H1 (cell line): ENCODE data around the gene OR11A1. TPM values are rescaled to one million over a fixed set of nuclear protein-coding genes. Genes with fewer than 3 reads are reported as not detected.
A peak's percentile ranks its signal among the peaks of the same experiment; 100 is the strongest.

ENCODE experiments used
- CTCF ChIA-PET: fragments of 300-600 bp; sonication (Branson Sonifier 250); formaldehyde crosslinking; loops from one replicate; lab custom pipeline; 2021; ENCODE audit not compliant: partially characterized antibody; lab: Charles Lee
- POLR2A ChIA-PET: fragments of 300-600 bp; sonication (Branson Sonifier 250); formaldehyde crosslinking; loops from one replicate; lab custom pipeline; 2021; ENCODE audit warnings: inconsistent platforms; ENCODE audit not compliant: partially characterized antibody; lab: Charles Lee
- DNase-seq, 2 experiments: peaks; one replicate each; pipeline versions ENCODE4 v3.0.0 to v3.0.0-alpha.2; 2010 to 2022; ENCODE audit warnings: low spot score in 2 of 2, low read depth in 1 of 2, mixed read lengths in 1 of 2
- FAIRE-seq: peaks from 2 replicates; lab custom pipeline; 2011; peaks lifted over from hg19 to GRCh38; lab: Jason Lieb, UNC
- H2AFZ ChIP-seq: 2 replicates; pipeline ENCODE4 v1.8.1; 2012; ENCODE audit warnings: low read length, inconsistent platforms
- H2AK5ac ChIP-seq: 2 replicates; pipeline ENCODE4 v1.6.1; 2013; ENCODE audit warnings: low read depth, low read length
- H2BK120ac ChIP-seq: replicated peaks from 2 replicates; pipeline ENCODE3; 2013; ENCODE audit warnings: low read depth, low read length, inconsistent platforms
- H2BK12ac ChIP-seq: 2 replicates; pipeline ENCODE4 v1.6.1; 2013; ENCODE audit warnings: low read depth, low read length
- H2BK15ac ChIP-seq: 2 replicates; pipeline ENCODE4 v1.6.1; 2013; ENCODE audit warnings: low read length
- H2BK20ac ChIP-seq: 2 replicates; pipeline ENCODE4 v1.6.1; 2013; ENCODE audit warnings: low read length
- H2BK5ac ChIP-seq: 2 replicates; pipeline ENCODE4 v1.6.1; 2013; ENCODE audit warnings: low read depth, low read length
- H3K14ac ChIP-seq: 2 replicates; pipeline ENCODE4 v1.6.1; 2013; ENCODE audit warnings: inconsistent platforms; ENCODE audit not compliant: insufficient read length
- H3K18ac ChIP-seq: 2 replicates; pipeline ENCODE4 v1.6.1; 2013; ENCODE audit warnings: low read length; ENCODE audit errors: extremely low read depth
- H3K23ac ChIP-seq: 2 replicates; pipeline ENCODE4 v1.6.1; 2013; ENCODE audit warnings: inconsistent platforms; ENCODE audit not compliant: insufficient read length
- H3K23me2 ChIP-seq: 2 replicates; pipeline ENCODE4 v1.6.1; 2013; ENCODE audit warnings: low read depth, low read length
- H3K27ac ChIP-seq: 2 replicates; pipeline ENCODE4 v1.6.1; 2011; ENCODE audit warnings: low read depth, low read length, inconsistent platforms
- H3K27me3 ChIP-seq, 4 experiments: replicated peaks in 1 of 4; 1 replicate in 1 of 4; 2 replicates in 3 of 4; pipeline versions ENCODE4 v1.6.1 to v1.8.1; 2011 to 2013; ENCODE audit warnings: low read length in 3 of 4, mild to moderate bottlenecking in 3 of 4, inconsistent platforms in 2 of 4, mixed read lengths in 2 of 4, moderate library complexity in 1 of 4; ENCODE audit not compliant: control insufficient read depth in 3 of 4, insufficient read depth in 3 of 4; ENCODE audit errors: extremely low read depth in 1 of 4
- H3K36me3 ChIP-seq, 4 experiments: 2 replicates each; pipeline versions ENCODE4 v1.6.1 to v1.8.1; 2011 to 2013; ENCODE audit warnings: mild to moderate bottlenecking in 4 of 4, low read length in 3 of 4, moderate library complexity in 2 of 4, control low read depth in 1 of 4, inconsistent platforms in 1 of 4; ENCODE audit not compliant: insufficient read depth in 4 of 4, control insufficient read depth in 2 of 4
- H3K4ac ChIP-seq: replicated peaks from 2 replicates; pipeline ENCODE3; 2013; ENCODE audit warnings: low read length, low read depth, mixed read lengths, inconsistent platforms; ENCODE audit not compliant: insufficient read length
- H3K4me1 ChIP-seq, 4 experiments: replicated peaks in 1 of 4; 1 replicate in 1 of 4; 2 replicates in 3 of 4; pipeline versions ENCODE4 v1.6.1 to v1.8.1; 2011 to 2013; ENCODE audit warnings: low read length in 3 of 4, inconsistent platforms in 2 of 4, mixed read lengths in 1 of 4; ENCODE audit not compliant: insufficient read depth in 4 of 4, control insufficient read depth in 3 of 4
- H3K4me2 ChIP-seq, 2 experiments: 2 replicates each; pipeline versions ENCODE4 v1.6.1 to v1.8.1; 2011 to 2013; ENCODE audit warnings: low read depth in 2 of 2, low read length in 2 of 2, control low read depth in 1 of 2, inconsistent platforms in 1 of 2, mild to moderate bottlenecking in 1 of 2; ENCODE audit not compliant: insufficient read depth in 1 of 2
- H3K4me3 ChIP-seq, 4 experiments: fragments of 200-600, 300-600 bp in 1 of 4; sonication (generic), shearing (Covaris generic), sonication (Bioruptor Twin) in 1 of 4; 2 replicates each; pipeline versions ENCODE4 v1.5.1 to v1.8.1; 2011 to 2016; ENCODE audit warnings: low read length in 4 of 4, low read depth in 3 of 4, control low read depth in 2 of 4, inconsistent platforms in 2 of 4, mild to moderate bottlenecking in 2 of 4, mixed read lengths in 1 of 4, moderate library complexity in 1 of 4; ENCODE audit not compliant: insufficient read depth in 2 of 4; ENCODE audit errors: extremely low read depth in 1 of 4
- H3K56ac ChIP-seq: replicated peaks from 2 replicates; pipeline ENCODE3; 2013; ENCODE audit warnings: low read depth, mild to moderate bottlenecking, mixed read lengths, low read length, inconsistent platforms; ENCODE audit not compliant: insufficient read length
- H3K79me1 ChIP-seq: 2 replicates; pipeline ENCODE4 v1.6.1; 2013; ENCODE audit warnings: low read depth, low read length, control low read depth
- H3K79me2 ChIP-seq, 2 experiments: 2 replicates each; pipeline versions ENCODE4 v1.6.1 to v1.8.1; 2012 to 2013; ENCODE audit warnings: low read length in 2 of 2, mild to moderate bottlenecking in 2 of 2, inconsistent platforms in 1 of 2; ENCODE audit not compliant: insufficient read depth in 2 of 2, control insufficient read depth in 1 of 2
- H3K9ac ChIP-seq, 4 experiments: replicated peaks in 1 of 4; 1 replicate in 1 of 4; 2 replicates in 3 of 4; pipeline versions ENCODE4 v1.6.1 to v1.8.1; 2011 to 2013; ENCODE audit warnings: low read depth in 3 of 4, low read length in 3 of 4, control low read depth in 2 of 4, mild to moderate bottlenecking in 2 of 4, moderate library complexity in 2 of 4, inconsistent platforms in 1 of 4; ENCODE audit errors: extremely low read depth in 1 of 4
- H3K9me3 ChIP-seq, 2 experiments: 2 replicates each; pipeline versions ENCODE4 v1.6.1 to v1.8.1; 2012 to 2013; ENCODE audit warnings: mild to moderate bottlenecking in 2 of 2, moderate library complexity in 2 of 2, control low read depth in 1 of 2, inconsistent platforms in 1 of 2, low read depth in 1 of 2, low read length in 1 of 2, mixed read lengths in 1 of 2; ENCODE audit not compliant: insufficient read depth in 2 of 2
- H4K20me1 ChIP-seq, 2 experiments: replicated peaks in 1 of 2; 2 replicates each; pipeline versions ENCODE3 to v1.8.1; 2011 to 2013; ENCODE audit warnings: inconsistent platforms in 2 of 2, low read length in 2 of 2, mild to moderate bottlenecking in 1 of 2; ENCODE audit not compliant: insufficient read depth in 2 of 2, control insufficient read depth in 1 of 2
- H4K5ac ChIP-seq: 2 replicates; pipeline ENCODE4 v1.6.1; 2013; ENCODE audit warnings: low read length, low read depth, mixed read lengths, inconsistent platforms; ENCODE audit not compliant: insufficient read length
- H4K8ac ChIP-seq: 2 replicates; pipeline ENCODE4 v1.8.0; 2013; ENCODE audit warnings: mild to moderate bottlenecking, moderate library complexity, low read length, inconsistent platforms; ENCODE audit not compliant: insufficient read depth; ENCODE audit errors: extremely low read depth
- H4K91ac ChIP-seq: replicated peaks from 2 replicates; pipeline ENCODE3; 2013; ENCODE audit warnings: low read length, mixed read lengths, inconsistent platforms; ENCODE audit not compliant: insufficient read length
- ASH2L ChIP-seq: fragments of 200-600, 300-600 bp; sonication (generic); IDR thresholded peaks from one replicate; pipeline ENCODE4 v1.7.1; 2017; ENCODE audit warnings: low read length
- CEBPB ChIP-seq: IDR thresholded peaks from 2 replicates; pipeline ENCODE4 v1.6.1; 2012; ENCODE audit warnings: low read depth, low read length
- WGBS, 2 experiments: shearing (Covaris generic) in 1 of 2; methylation state at CpG; one replicate each; pipeline versions ENCODE4 v1.1.6 to v1.1.7; 2013 to 2015; ENCODE audit warnings: low lambda C conversion rate in 2 of 2, mixed read lengths in 2 of 2, inconsistent platforms in 1 of 2, low coverage in 1 of 2, missing lambda C conversion rate in 1 of 2; ENCODE audit not compliant: insufficient replicate concordance in 2 of 2, insufficient coverage in 1 of 2, insufficient read length in 1 of 2; ENCODE audit errors: extremely low coverage in 1 of 2, missing lambda C conversion rate in 1 of 2; 5-methylcytosine and 5-hydroxymethylcytosine counted together
- polyA plus RNA-seq, 7 experiments: library from polyadenylated mRNA; depleted of rRNA in 3 of 7; stranded (reverse) in 5 of 7; unstranded in 2 of 7; fragments of >200 nt in 5 of 7; fragments of 200-250 nt in 2 of 7; gene quantifications; 1 replicate in 5 of 7; 2 replicates in 1 of 7; 4 replicates in 1 of 7; pipeline versions ENCODE4 v1.2.1 to v1.2.3, GENCODE V29; 2011 to 2013; ENCODE audit warnings: missing spikeins in 2 of 7, mixed read lengths in 2 of 7
- total RNA-seq: library from RNA; stranded (reverse); fragmentation: NEBNext Ultra II Directional; extraction: Animal tissue kit (Norgen Biotek cat#: 25700); gene quantifications from 2 replicates; pipeline ENCODE4 v1.2.1, GENCODE V29; 2021

OR11A1 gene
- total and polyA plus RNA-seq, 2 of the 8 experiments (the other 6 are each of a cell fraction or from before 2014, with no cell fraction given) = not detected

GRCh38 chr6:29501106-29501505, 44.2 kb upstream of the OR11A1 start:
- Histone ChIP-seq H3K4me1 (no peaks in the 10 kb centered on the region; a peak in 1 of 7 replicates), H3K4me3 (no peak overlapping the region), H3K56ac (no peak overlapping the region), H2BK20ac (no peak overlapping the region), H3K23me2 (no peaks in the 10 kb centered on the region), H3K27me3 (no peaks in the 10 kb centered on the region), H2BK15ac (no peak overlapping the region), H3K79me2 (no peaks in the 10 kb centered on the region), H3K4me2 (no peak overlapping the region), H3K23ac (no peak overlapping the region), H2BK5ac (no peak overlapping the region), H3K27ac (no peak overlapping the region), H3K4ac (no peak overlapping the region), H3K9ac (no peak overlapping the region), H3K14ac (no peak overlapping the region), H4K20me1 (no peaks in the 10 kb centered on the region), H4K8ac (no peak overlapping the region), H3K36me3 (no peaks in the 10 kb centered on the region), H2AK5ac (peak overlapping the region; percentile 39; the same call in 1 of the 2 replicates), H3K79me1 (no peaks in the 10 kb centered on the region), H3K9me3 (no peaks in the 10 kb centered on the region), H3K18ac (no peak overlapping the region), H4K91ac (no peak overlapping the region), H2BK12ac (no peak overlapping the region), H2AFZ (no peak overlapping the region), H2BK120ac (no peak overlapping the region), H4K5ac (no peak overlapping the region)
- FAIRE-seq = no peak
- CTCF ChIA-PET = interaction anchor here (1.1 to 1.4 kb wide), 3 partner anchors 17 to 102 kb away, joined by 3 read pairs; no protein-coding TSS in a partner anchor
- DNase-seq = peak in 1 of 2 experiments; percentile 35
- POLR2A ChIA-PET = interaction anchor here (1.2 kb wide), 1 partner anchor 90 kb away, joined by 3 read pairs; no protein-coding TSS in a partner anchor
- WGBS, 2 experiments = 98% methylated on average over 6 of the region's 6 CpGs; no CpG with 5 or more reads in 1 of the 2 experiments
- no peak for TF ChIP-seq ASH2L
- TF ChIP-seq CEBPB = no peak
